HG02981 (cell line): ENCODE measurements around the gene CPSF3.
A peak's percentile ranks its signal among the peaks of the same experiment; 100 is the strongest.

Experiments
- ATAC-seq: cut with Tn5 transposase; IDR thresholded peaks from one replicate; pipeline ENCODE4 v1.9.1; 2021; ENCODE audit warnings: mild to moderate bottlenecking, moderate library complexity; ENCODE audit not compliant: unreplicated experiment

The CPSF3 gene

GRCh38 chr2:9416962-9417316 lies 6.5 kb upstream of the CPSF3 start:
- no peak for ATAC-seq

DNA sequence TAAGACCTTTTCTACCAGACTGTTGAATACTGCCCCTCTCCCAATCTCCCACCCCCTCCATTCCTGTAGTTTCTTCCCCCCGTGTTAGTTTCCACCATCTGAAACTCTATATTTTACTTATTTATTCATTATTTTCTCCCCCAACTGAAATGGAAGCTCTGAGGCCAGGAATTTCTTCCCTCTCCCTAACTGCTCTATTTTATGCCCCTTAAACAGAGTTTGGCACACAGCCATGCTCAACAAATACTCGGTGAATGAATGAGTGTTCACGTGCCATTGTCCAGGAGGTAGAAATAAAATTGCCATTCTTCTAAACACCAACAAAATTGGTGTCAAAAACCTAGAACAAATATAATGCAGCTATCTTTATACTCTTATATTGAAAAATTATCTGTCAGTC lies 5.7 kb upstream of the CPSF3 start:
- ATAC-seq, result no peak

DNA sequence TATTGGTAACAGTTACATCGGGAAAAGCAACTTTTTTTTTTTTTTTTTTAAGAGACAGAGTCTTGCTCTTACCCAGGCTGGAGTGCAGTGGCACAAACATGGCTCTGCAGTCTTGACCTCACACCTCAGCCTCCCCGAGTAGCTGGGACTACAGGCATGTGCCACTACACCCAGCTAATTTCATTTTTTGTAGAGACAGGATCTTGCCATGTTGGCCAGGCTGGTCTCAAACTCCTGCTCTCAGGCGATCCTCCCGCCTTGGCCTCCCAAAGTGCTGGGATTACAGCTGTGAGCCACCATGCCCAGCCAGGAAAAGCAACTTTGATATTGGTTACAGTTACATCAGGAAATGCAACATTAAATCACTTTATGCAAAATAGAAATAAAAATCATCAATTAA lies 4.7 kb upstream of the CPSF3 start:
- ATAC-seq, result no peak

DNA sequence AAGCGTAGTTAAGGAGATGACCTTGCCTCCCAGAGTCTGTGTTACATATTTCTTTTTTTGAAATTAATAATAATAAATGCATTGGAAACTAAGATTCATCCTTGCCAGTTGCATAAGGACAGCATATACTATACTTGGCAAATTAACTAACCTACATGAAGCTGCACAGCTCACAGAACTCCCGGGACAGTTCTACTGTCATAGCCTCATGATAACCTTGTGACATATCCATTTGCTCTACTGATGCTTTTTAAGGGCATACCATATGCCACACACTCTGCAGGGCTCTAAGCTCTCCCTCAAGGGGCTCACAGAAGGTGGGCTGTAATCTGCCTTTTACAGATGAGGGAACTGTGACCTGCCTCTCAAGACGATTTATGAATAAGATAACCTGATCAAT lies 3.9 kb upstream of the CPSF3 start:
- ATAC-seq, result no peak

- no peak for ATAC-seq
These were observed 3.0 kb upstream of the CPSF3 start for GRCh38 chr2:9420495-9420894.

DNA sequence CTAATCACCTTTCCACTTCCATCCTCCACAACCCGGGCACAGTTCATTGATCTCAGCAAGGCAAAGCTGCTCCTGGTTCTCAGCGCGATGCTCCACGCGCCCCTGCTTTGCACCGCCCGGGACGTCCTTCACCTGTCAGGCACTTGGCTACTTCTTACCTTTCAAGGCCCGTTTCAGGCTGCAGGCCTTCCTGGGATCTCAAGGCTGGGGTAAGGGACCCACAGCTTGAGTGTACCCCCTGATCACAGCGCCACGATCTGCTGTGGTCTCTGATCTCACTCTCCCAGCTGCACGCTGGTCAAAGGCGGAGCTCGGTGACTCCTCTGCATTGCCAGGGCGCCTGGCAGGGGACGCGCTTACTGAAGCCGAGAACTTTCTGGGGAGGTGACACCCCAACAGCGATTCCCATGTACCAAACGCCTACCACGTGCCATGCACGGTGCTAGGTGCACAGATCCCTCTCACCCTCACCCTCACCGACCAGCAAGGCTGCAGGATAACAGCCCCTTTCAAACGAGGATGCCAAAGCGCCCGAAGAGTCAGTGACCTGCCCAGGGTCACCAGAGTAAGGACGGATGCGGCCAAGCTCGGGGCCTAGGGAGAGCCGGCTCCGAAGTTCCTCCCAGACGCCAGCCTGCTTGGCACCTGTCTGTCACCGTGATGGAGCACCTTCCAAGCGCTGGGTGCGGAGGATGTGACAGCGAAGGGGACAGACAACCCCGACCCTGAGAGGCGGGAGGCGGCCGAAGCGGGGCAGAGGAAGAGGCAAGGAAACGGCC lies 944 bp upstream of the CPSF3 start:
- peak; percentile 35 for ATAC-seq

GRCh38 chr2:9423922-9424272 lies 443 bp downstream of the CPSF3 start:
- peak; percentile 5 for ATAC-seq

DNA sequence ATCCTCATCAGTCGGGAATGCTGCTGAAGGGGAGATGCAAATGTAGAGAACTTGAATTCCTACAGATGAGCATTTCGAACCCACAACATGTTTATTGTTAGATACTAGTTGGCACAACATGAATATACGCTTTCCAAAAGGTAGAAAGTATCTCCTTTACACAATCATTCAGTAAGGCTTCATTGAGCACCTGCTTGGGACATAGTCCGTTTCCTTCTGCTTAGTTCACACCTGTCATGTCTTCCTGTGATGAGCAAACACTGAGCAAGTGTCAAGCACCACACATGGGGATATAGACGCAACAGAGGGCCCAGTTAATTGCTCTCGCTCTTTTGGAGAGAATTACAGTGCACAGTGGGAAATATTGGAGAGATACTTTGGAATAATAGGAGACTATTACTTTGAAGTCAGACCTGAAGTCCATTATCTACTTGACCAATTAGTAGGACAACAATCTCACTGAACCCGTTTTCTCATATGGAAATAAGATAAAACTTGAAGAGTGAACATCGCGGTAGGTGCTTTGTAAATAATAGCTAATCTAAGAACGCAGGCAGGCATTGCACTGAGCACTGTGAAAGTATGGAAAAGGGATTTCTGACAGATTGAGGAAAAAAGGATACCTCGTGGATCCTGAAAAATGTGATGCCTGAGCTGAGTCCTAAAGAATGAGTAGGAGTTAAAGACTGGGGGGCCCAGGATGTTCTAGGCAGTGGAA lies 1.2 kb downstream of the CPSF3 start:
- ATAC-seq, result no peak

GRCh38 chr2:9428965-9429577 lies 5.6 kb downstream of the CPSF3 start:
- no peak for ATAC-seq

DNA sequence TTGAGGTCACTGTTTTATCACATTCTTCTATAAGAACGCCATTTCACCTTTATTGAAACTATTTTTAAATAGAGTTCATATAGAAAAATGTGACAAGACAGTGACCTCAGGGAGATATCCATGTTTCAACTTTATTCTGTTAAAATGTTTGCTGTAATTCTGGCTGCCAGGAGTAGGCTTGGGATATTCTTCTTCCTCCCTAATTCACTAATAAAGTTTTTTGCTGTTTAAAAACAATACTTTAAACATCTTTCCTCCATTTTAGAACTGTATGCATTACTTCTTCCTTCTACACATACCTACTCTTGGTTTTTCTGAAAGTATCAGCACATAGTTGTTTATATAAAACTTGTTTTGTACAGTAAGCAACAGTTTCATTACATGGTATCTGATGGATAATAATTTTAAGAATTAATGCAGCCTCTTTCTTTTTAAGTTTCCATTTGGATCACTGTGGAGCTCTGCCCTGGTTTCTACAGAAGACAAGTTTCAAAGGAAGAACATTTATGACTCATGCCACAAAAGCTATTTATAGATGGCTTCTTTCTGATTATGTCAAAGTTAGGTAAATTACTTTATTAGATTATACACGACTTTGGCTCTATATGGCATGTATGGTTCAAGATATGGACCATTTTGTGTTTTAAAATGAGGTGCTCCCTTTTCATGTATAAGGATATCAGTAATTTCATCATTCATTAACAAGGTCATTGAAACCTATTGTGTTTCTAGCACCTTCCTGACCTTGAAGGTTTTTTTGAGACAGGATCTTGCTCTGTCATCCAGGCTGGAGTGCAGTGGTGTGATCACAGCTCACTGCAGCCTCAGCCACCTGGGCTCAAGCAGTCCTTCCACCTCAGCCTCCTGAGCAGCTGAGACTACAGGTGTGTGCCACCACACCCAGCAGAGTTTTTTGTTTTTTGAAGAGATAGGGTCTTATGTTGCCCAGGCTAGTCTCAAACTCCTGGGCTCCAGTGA lies 7.2 kb downstream of the CPSF3 start:
- ATAC-seq, result no peak

DNA sequence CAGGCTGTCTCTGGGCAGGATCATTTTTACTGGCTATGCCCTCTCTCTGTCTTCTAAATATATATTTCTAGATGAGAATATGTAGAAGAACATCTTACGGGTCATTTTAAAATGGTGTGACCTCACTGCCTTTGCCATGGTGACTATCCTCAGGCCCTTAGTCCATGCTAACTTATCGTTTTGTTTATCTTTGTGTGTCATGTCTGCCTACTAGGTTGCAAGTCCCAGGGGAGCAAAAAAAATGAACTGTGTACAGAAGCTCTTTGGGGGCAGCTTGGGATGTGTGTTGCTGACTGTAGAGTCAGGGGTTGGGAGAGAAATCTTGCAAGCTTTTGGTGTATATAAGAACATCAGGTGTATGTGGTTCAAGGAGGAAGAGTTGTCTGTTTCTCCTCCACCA lies 11.0 kb downstream of the CPSF3 start:
- ATAC-seq, result no peak

- ATAC-seq, result no peak
These were observed 16.1 kb downstream of the CPSF3 start for GRCh38 chr2:9439536-9439935.

DNA sequence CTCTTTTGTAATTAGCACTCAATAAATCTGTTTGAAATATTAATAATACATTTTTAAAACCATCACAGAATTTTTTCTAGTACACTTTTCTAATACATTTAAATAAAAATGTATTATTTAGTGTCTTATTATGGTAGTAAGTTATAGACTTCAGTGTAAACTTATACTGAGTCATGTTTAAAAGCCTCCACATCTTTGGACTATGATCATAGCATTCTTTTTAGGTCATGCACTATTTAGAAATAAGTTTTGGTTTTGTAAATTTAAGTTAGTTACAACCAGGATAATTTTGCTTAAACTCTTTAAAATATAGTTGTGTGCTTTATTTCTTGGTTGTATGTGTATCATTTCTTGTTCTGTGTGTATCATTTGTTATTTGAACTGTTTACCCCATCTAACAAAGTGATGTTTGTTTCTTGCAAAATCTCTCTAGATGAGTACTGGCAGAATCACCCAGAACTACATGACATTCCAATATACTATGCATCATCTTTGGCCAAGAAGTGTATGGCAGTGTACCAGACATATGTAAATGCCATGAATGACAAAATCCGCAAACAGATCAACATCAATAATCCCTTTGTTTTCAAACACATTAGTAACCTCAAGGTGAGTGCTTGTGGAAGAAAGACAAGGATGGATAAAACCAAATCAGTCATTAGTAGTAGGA lies 16.7 kb downstream of the CPSF3 start:
- ATAC-seq, result no peak

DNA sequence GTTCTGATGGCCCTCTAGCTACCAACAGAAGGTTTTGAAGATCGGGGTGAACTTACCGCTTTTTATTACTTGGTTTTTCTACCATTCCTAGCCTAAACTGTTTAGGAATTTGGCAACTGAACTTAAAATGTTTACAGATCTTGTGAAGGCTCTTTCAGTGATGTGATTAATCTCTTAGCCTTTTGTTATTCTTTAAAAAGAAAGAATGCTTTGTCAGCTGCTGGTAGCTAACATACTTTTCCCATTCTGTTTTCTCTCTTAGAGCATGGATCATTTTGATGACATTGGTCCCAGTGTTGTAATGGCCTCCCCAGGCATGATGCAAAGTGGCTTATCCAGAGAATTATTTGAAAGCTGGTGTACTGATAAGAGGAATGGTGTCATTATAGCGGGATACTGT lies 18.1 kb downstream of the CPSF3 start:
- no peak for ATAC-seq

DNA sequence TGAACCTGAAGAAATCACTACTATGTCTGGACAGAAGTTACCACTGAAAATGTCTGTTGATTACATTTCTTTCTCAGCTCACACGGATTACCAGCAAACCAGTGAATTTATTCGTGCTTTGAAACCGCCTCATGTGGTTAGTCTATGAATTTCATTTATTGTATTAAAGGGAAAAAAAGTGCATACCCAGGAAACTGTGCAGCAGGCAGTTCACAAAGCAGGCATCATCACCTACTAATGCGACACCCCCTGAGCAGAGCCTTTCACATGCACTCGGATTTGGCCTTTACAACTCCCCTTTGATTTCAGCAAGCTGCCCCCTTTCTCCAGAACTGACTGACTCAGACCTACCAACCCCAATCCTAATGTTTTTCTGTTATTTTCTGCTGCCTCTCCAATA lies 20.1 kb downstream of the CPSF3 start:
- no peak for ATAC-seq

DNA sequence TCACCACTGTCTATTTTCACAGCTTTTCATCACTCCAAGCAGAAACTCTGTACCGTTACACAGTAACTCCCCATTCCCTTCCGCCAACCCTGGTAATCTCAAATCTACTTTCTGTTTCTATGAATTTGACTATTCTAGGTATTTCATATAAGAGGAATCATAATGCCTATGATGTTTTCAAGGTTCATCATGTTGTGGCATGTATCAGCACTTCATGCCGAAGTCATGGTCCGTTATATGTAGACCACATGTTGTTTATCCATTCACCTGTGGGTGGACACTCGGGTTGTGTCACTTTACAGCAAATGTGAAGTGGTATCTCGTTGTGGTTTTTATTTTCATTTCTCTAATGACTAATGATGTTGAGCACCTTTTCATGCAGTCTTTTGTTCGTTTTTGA lies 21.6 kb downstream of the CPSF3 start:
- no peak for ATAC-seq

GRCh38 chr2:9451231-9451630 lies 27.8 kb downstream of the CPSF3 start:
- ATAC-seq, result no peak

DNA sequence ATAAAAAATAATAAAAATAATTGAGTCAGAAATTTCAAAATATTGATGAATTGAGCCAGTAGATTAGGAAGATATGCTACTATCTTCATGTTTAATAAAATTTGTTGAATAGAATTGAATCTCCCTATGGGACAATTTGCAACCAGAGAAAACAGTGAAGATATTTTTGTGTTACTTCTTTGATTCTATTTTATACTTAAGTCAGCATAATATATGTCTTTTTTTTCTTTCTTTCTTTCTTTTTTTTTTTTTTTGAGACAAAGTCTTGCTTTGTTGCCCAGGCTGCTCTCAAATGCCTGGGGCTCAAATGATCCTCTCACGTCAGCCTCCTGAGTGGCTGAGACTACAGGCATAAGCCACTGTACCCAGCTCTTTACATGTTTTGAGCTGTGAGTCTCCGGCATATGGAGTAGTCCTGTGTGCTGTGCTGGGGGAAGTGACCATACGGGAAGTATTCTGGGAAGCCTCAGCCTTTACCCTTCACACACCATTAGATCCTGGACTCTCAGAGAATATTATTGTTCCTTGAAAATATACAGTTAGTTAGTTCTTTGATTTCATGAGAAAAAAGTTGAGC lies 37.1 kb downstream of the CPSF3 start:
- ATAC-seq, result no peak

GRCh38 chr2:9461079-9461478 lies 37.6 kb downstream of the CPSF3 start:
- no peak for ATAC-seq

DNA sequence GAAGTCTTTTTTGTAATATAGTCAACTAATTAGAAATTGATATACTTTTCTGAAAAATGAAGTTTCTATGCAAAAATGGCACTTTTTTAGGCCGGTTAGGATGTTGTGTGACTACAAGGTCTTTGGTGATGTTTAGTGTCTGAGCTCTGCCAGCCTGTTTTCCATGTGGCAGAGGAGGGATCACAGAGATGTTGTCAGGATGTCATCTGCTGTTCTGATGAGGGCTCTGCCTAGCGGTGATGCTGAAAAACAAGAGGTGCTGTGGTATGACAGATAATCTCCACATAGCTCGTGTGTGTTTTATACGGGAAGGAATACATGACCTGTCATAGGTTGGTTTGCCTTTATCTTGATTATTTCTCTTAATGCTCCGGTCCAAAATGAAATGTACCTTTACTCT lies 38.9 kb downstream of the CPSF3 start:
- ATAC-seq, result no peak
